ENCODE data around the gene UBP1. TPM values are rescaled to one million over a fixed set of nuclear protein-coding genes. Genes with fewer than 3 reads are reported as not detected.
A peak's percentile ranks its signal among the peaks of the same experiment; 100 is the strongest.
"Not testable (repeated sequence)": the region's sequence is repeated elsewhere in the genome, so short reads cannot be mapped to it uniquely, and the experiment has no call there.

Gene UBP1
- total RNA-seq, 2 donors from 2014 or later: 41.5 to 53.9 TPM

- Histone ChIP-seq H3K27me3 (no peaks in the 10 kb centered on the region), H3K27ac (no peak overlapping the region), H3K9me3 (no peaks in the 10 kb centered on the region), H3K36me3 (peaks cover 16% of the 10 kb centered on the region), H3K4me1 (peaks cover 0 to 52% of the 10 kb centered on the region in 2 donors), H3K4me3 (no peak overlapping the region)
- no peak for TF ChIP-seq CTCF (IDR thresholded peaks at IDR 0.05)
- no peak for DNase-seq (ENCODE audit: low spot score)
Measured at GRCh38 chr3:33425453-33425852, 14.8 kb downstream of the UBP1 start.

- no peak overlapping the region for H3K4me3 ChIP-seq
- DNase-seq (ENCODE audit: low spot score): no peak
Measured at GRCh38 chr3:33424606-33425452, 15.4 kb downstream of the UBP1 start.

GRCh38 chr3:33420966-33421365 is 19.2 kb downstream of the UBP1 start:
- no peak overlapping the region for H3K27ac ChIP-seq
- no peak overlapping the region for H3K4me3 ChIP-seq
- H3K9me3 ChIP-seq: no peaks in the 10 kb centered on the region
- peaks cover 0 to 17% of the 10 kb centered on the region in 2 donors for H3K4me1 ChIP-seq
- H3K36me3 ChIP-seq: peaks cover 17% of the 10 kb centered on the region
- no peak for TF ChIP-seq CTCF (IDR thresholded peaks at IDR 0.05)
- H3K27me3 ChIP-seq: no peaks in the 10 kb centered on the region
- DNase-seq (ENCODE audit: low spot score): no peak

More at GRCh38 chr3:33424606-33425452, 15.4 kb downstream of the UBP1 start:
- TF ChIP-seq CTCF (IDR thresholded peaks at IDR 0.05): no peak
- peaks cover 17% of the 10 kb centered on the region for H3K36me3 ChIP-seq
- H3K4me1 ChIP-seq: peaks cover 0 to 46% of the 10 kb centered on the region in 2 donors
- no peaks in the 10 kb centered on the region for H3K27me3 ChIP-seq
- H3K9me3 ChIP-seq: no peaks in the 10 kb centered on the region
- H3K27ac ChIP-seq: peak overlapping the region in 1 of 2 donors; percentile 9

GRCh38 chr3:33419948-33420347 is 20.3 kb downstream of the UBP1 start:
- peaks cover 17% of the 10 kb centered on the region for H3K36me3 ChIP-seq
- no peak for DNase-seq (ENCODE audit: low spot score)
- H3K4me3 ChIP-seq: no peak overlapping the region
- H3K4me1 ChIP-seq: peaks cover 0 to 9% of the 10 kb centered on the region in 2 donors
- no peak overlapping the region for H3K27ac ChIP-seq
- no peak for TF ChIP-seq CTCF (IDR thresholded peaks at IDR 0.05)
- H3K9me3 ChIP-seq: no peaks in the 10 kb centered on the region
- no peaks in the 10 kb centered on the region for H3K27me3 ChIP-seq

- H3K9me3 ChIP-seq: no peaks in the 10 kb centered on the region
- no peak for TF ChIP-seq CTCF (IDR thresholded peaks at IDR 0.05)
- H3K27me3 ChIP-seq: no peaks in the 10 kb centered on the region
- H3K36me3 ChIP-seq: peaks cover 23% of the 10 kb centered on the region
- no peak overlapping the region for H3K4me3 ChIP-seq
- DNase-seq (ENCODE audit: low spot score): no peak
- no peak overlapping the region for H3K27ac ChIP-seq
- no peaks in the 10 kb centered on the region for H3K4me1 ChIP-seq
Measured at GRCh38 chr3:33417066-33417673, 23.0 kb downstream of the UBP1 start.

GRCh38 chr3:33410816-33411215 is 29.4 kb downstream of the UBP1 start:
- not testable (repeated sequence) for H3K27ac ChIP-seq; H3K27me3 ChIP-seq; H3K4me3 ChIP-seq; H3K4me1 ChIP-seq; DNase-seq (ENCODE audit: low spot score); H3K9me3 ChIP-seq
- peaks cover 66% of the 10 kb centered on the region for H3K36me3 ChIP-seq
